Measurements from ENCODE around the gene SCYL1. TPM values are rescaled to one million over a fixed set of nuclear protein-coding genes. Genes with fewer than 3 reads are reported as not detected.

The SCYL1 gene
- total RNA-seq, 1 donor from 2014 or later, result 79.4 TPM

DNA sequence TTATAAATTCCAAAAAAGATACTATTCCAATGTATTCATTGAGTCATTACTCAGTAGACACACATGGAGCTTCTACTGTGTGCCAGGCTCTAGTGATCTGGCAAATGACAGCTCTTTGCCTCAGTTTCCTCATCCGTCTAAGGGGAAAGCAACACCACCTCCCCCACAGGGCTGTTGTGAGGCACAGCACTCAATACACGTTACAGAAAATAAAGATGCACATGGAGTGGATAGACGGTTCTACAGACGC lies 32.6 kb upstream of the SCYL1 start:
- Mint-ChIP-seq H3K36me3 (no peaks in the 10 kb centered on the region), H3K27me3 (no peaks in the 10 kb centered on the region), H3K4me1 (ENCODE audit: unreplicated experiment) (peaks cover 77% of the 10 kb centered on the region), H3K27ac (peak overlapping the region; percentile 91), H3K9me3 (no peaks in the 10 kb centered on the region), H3K4me3 (peak overlapping the region; percentile 58)
- DNase-seq (ENCODE audit: extremely low spot score, unreplicated experiment), result no peak
- no peak for TF ChIP-seq CTCF (conservative IDR thresholded peaks at IDR 0.05)

- no peak for DNase-seq (ENCODE audit: extremely low spot score, unreplicated experiment)
- peak overlapping the region; percentile 71 for H3K4me3 Mint-ChIP-seq
- no peaks in the 10 kb centered on the region for H3K9me3 Mint-ChIP-seq
- H3K36me3 Mint-ChIP-seq, result no peaks in the 10 kb centered on the region
- no peak for TF ChIP-seq CTCF (conservative IDR thresholded peaks at IDR 0.05)
- H3K27ac Mint-ChIP-seq, result peak overlapping the region; percentile 91
- H3K27me3 Mint-ChIP-seq, result no peaks in the 10 kb centered on the region
- H3K4me1 Mint-ChIP-seq (ENCODE audit: unreplicated experiment), result peaks cover 75% of the 10 kb centered on the region
Measured at GRCh38 chr11:65492637-65493366, 32.1 kb upstream of the SCYL1 start.

- peaks cover 68% of the 10 kb centered on the region for H3K4me1 Mint-ChIP-seq (ENCODE audit: unreplicated experiment)
- peak overlapping the region; percentile 91 for H3K27ac Mint-ChIP-seq
- H3K27me3 Mint-ChIP-seq, result no peaks in the 10 kb centered on the region
- TF ChIP-seq CTCF (conservative IDR thresholded peaks at IDR 0.05), result no peak
- H3K9me3 Mint-ChIP-seq, result no peaks in the 10 kb centered on the region
- peak overlapping the region; percentile 71 for H3K4me3 Mint-ChIP-seq
- H3K36me3 Mint-ChIP-seq, result no peaks in the 10 kb centered on the region
- DNase-seq (ENCODE audit: extremely low spot score, unreplicated experiment), result no peak
Measured at GRCh38 chr11:65493367-65494176, 31.3 kb upstream of the SCYL1 start.

DNA sequence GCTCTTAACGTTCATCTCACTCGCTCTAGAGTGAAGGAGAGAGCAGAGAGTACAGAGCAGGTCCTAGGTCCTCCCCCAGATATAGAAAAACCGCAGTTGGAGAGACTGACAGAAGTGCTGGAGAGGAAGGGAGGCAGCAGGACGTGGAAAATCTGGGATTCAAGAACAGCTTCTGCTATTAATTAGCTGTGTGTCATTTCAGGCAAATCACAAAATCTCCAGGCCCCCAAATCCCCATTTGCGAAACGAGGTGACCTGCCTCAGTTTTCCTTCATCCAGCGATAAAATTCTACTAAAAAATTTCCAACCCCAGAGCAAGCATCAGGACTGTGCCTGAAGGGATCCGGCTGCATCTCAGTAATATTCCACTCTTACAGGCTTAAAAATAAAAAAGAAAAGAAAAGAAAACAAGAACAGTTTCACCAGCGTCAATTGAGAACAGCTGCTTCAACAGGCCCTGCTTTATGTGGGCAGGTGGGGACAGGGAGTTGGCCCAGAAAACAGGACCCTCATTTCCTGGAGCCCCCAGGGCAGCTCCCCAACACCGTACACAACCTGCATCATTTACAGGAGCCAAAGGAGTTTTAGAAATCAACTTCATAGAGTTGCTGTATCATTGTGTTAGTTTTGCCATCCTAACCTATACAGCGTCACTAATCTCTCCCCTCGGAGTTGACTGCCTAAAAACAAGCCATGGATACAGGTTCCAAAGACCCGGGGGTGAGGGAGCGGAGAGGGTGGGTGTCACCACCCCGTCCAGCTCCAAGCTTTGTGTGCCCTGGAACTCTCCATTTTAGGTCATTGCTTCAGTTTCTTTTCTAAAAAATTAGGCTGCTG lies 28.4 kb upstream of the SCYL1 start:
- Mint-ChIP-seq H3K36me3 (no peaks in the 10 kb centered on the region), H3K27me3 (peaks cover 2% of the 10 kb centered on the region)
- no peak for DNase-seq (ENCODE audit: extremely low spot score, unreplicated experiment)

More for the DNA sequence above, 28.4 kb upstream of the SCYL1 start:
- Mint-ChIP-seq H3K27ac (no peak overlapping the region), H3K4me1 (ENCODE audit: unreplicated experiment) (peaks cover 42% of the 10 kb centered on the region), H3K9me3 (no peaks in the 10 kb centered on the region), H3K4me3 (no peak overlapping the region)
- TF ChIP-seq CTCF (conservative IDR thresholded peaks at IDR 0.05), result no peak

Data from type B pancreatic cell (in vitro differentiated cells).